T1000 (cell line): ENCODE measurements around the gene CDC6.

ENCODE experiments used
- DNase-seq: peaks from one replicate; lab custom pipeline; 2025; ENCODE audit warnings: mixed read lengths; lab: John Stamatoyannopoulos, UW

Gene CDC6

DNA sequence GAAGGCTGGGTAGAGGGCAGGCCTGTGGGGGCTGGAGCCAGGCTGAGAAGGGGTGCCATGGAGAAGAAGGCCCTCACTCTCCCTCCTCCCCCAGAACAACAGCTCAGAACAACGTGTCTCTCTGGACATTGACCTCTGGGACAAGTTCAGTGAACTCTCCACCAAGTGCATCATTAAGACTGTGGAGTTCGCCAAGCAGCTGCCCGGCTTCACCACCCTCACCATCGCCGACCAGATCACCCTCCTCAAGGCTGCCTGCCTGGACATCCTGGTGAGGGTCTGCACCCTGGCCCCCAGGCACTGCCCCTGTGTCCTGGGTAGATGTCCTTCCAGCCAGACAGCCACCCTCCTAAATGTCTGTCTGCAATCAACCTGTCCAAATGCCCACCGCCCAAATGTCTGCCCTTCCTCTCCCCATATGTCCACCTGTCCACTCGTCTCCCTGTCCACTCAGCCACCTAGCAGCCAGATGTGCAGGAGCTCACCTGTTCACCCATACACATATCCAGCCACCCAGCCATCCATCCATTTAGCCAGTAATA lies 64.6 kb downstream of the CDC6 start:
- DNase-seq = no peak

DNA sequence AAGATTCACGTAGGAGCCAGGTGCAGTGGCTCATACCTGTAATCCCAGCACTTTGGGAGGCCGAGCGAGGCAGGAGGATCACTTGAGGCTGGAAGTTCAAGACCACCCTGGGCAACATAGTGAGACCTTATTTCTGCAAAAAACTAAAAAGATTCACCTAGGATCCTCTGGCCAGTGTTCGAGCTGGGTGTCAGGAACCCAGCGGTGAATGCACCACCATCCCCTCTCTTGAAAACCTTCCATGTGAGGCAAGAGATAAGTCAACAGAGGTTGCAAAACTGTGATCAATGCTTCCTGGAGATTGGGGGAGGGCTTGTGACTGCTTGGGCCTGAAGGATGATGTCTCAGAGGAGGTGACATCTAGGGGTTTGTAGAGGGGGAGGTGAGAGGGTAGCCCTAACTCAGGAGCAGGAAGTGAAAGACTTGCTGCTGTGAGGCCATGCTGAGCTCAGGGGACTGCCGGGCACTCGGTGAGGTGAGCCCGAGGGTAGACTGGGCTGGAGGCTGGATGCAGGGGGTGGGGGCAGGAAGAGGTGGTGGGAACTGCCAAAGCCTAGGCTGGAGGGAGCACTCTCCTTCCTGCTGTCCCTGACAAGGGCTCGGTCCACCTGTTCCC lies 65.2 kb downstream of the CDC6 start:
- DNase-seq = no peak
